ENCODE results near the gene ANXA7. TPM values are rescaled to one million over a fixed set of nuclear protein-coding genes. Genes with fewer than 3 reads are reported as not detected.
A peak's percentile ranks its signal among the peaks of the same experiment; 100 is the strongest.

Gene ANXA7
- total RNA-seq, 2 donors from 2014 or later, result 98.9 to 117 TPM

DNA sequence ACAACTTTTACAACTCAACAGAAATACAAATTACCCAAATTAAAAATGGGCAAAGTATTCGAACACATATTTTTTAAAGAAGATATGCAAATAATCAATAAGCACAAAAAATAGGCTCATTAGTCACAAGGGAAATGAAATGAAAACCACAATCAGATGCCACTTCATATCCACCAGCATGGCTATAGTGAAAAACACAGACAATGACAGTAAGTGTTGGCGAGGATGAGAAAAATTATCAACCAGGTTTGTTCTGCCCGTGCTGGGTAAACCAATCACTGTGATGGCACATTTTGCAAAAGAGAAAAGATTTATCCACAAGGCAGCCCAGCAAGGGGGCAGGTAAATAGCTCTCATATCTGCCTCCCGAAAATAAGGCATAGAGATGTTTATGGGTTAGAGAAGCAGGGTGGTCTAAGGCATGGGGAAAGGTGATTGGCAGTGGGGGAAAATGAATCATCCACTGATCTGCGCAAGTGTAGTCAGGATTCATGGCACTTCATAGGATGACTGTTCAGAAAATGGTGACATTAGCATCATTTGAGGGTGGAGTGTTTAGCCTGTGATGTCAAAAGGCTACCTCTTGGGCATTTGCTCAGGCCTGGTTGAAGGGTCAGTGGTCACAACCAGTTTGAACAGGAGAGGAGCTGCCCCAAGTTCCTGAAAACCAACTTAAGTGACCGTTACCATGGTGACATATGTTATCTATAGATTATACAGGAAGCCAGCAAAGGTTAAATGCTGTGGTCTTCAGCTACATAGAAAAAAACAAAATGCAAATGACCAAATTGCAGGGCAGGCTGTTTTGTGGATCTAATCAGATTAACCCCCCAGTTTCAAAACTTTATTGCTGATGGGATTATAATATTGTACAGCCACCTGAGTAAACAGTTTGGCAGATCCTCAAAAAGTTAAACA lies 47.2 kb downstream of the ANXA7 start:
- H3K9me3 ChIP-seq, result no peaks in the 10 kb centered on the region
- 95% methylated on average over 6 of the region's 6 CpGs for WGBS
- H3K36me3 ChIP-seq, result no peaks in the 10 kb centered on the region
- no peak for TF ChIP-seq POLR2A (IDR thresholded peaks at IDR 0.05)
- TF ChIP-seq CTCF (IDR thresholded peaks at IDR 0.05), result no peak
- TF ChIP-seq POLR2AphosphoS5 (IDR thresholded peaks at IDR 0.05), result no peak
- H3K4me3 ChIP-seq, result no peak overlapping the region
- H3K27ac ChIP-seq, result no peak overlapping the region
- H3K4me1 ChIP-seq (replicated peaks), result no peaks in the 10 kb centered on the region
- DNase-seq (ENCODE audit: low spot score), result no peak
- no peaks in the 10 kb centered on the region for H3K27me3 ChIP-seq (replicated peaks; ENCODE audit: insufficient read depth)
- intact Hi-C loops (cut with DNase I), result no loop called here

- Histone ChIP-seq H3K9me3 (no peaks in the 10 kb centered on the region), H3K27ac (no peak overlapping the region), H3K4me1 (replicated peaks) (no peaks in the 10 kb centered on the region), H3K36me3 (no peaks in the 10 kb centered on the region), H3K4me3 (no peak overlapping the region), H3K27me3 (replicated peaks; ENCODE audit: insufficient read depth) (no peaks in the 10 kb centered on the region)
- 96% methylated on average over 3 of the region's 3 CpGs for WGBS
- intact Hi-C loops (cut with DNase I), result no loop called here
- TF ChIP-seq CTCF (IDR thresholded peaks at IDR 0.05) (no peak), POLR2AphosphoS5 (IDR thresholded peaks at IDR 0.05) (no peak), POLR2A (IDR thresholded peaks at IDR 0.05) (no peak)
- DNase-seq (ENCODE audit: low spot score), result no peak
Measured at GRCh38 chr10:73364964-73365363, 48.9 kb downstream of the ANXA7 start.

DNA sequence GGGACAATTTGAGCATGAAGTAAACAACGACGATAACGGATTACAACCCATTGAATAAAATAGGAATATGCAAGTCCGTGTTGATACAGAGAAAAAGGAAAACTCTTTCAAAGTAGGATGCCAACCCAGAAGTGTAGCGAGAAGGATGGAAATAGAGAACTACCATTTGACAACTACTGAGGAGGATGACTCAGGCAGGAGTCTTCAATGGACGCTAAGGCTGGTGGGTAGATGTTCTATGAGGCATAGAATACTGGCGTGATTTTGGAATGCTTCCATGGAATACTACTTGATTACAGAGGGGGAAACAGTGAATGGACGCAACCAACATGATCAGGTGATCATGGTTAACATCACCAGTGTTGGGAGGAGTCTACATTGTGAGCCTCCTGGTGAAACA lies 54.4 kb downstream of the ANXA7 start:
- DNase-seq (ENCODE audit: low spot score), result no peak
- no peak for TF ChIP-seq POLR2AphosphoS5 (IDR thresholded peaks at IDR 0.05)
- no peak for TF ChIP-seq POLR2A (IDR thresholded peaks at IDR 0.05)
- TF ChIP-seq CTCF (IDR thresholded peaks at IDR 0.05), result no peak
- H3K27ac ChIP-seq, result no peak overlapping the region
- H3K4me1 ChIP-seq (replicated peaks), result no peaks in the 10 kb centered on the region
- intact Hi-C loops (cut with DNase I), result no loop called here
- H3K9me3 ChIP-seq, result no peaks in the 10 kb centered on the region
- H3K36me3 ChIP-seq, result no peaks in the 10 kb centered on the region
- no peak overlapping the region for H3K4me3 ChIP-seq
- H3K27me3 ChIP-seq (replicated peaks; ENCODE audit: insufficient read depth), result no peaks in the 10 kb centered on the region
- 72% methylated on average over 8 of the region's 8 CpGs for WGBS

DNA sequence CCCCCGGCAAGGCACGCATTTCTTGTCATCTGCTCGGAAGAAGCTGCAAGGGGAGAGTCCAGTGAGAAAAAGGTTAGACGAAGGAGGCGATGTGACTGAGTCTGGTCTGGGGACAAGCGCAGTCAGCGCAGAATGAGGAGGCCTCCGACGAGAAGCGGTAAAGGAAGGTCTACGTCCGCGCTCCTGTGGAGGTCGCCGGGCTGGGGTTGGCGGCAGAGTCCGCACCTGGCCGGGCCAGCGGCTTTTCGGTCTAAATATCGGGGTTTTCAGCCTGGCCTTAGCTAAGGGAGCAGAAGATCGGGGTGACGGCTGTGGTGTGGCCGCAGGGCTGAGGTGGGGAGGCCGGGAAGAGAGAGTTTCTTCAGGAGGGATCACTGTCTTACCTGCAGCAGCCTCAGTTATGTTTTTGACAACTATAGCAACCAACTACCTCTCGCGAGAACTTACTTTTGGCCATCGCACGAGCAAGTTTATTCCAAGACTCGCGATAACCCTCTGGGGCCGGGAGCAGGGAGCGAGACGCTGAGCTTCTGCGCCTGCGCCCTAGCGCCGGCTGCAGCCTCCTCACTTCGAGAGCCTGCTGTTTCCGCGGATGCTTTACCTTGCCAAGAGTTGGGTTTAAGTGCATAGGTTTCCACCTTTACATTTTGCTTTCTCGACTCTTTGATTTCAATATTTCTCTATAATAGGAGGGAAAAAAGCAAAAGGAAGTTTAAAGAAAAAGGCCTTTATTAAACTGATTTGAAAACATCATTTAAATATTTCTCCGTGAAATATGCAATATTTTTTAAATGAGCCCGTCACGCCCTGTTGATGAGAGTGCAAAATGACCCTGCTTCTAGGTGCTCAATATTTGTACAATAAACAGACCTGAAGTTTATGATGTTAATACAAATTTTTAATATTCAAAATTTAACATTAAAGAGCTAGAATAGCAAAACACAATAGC lies 55.3 kb downstream of the ANXA7 start, which contains the start of gene CFAP70:
CFAP70 (minus strand) TSS at position 534 of the 949 bp plus-strand sequence. CDS start 4,068 bp downstream, outside the sequence.
- WGBS, result 1% methylated on average over 44 of the region's 45 CpGs
- peak; percentile 93 for DNase-seq (ENCODE audit: low spot score)
- no peaks in the 10 kb centered on the region for H3K9me3 ChIP-seq
- intact Hi-C loops (cut with DNase I), result no loop called here
- TF ChIP-seq POLR2AphosphoS5 (IDR thresholded peaks at IDR 0.05) (peak; percentile 90), POLR2A (IDR thresholded peaks at IDR 0.05) (peak; percentile 28), CTCF (IDR thresholded peaks at IDR 0.05) (peak in 1 of 4 experiments; percentile 7)
- peak within 1 kb of the TSS; percentile 57 to 61 for H3K4me3 ChIP-seq
- H3K27me3 ChIP-seq (replicated peaks; ENCODE audit: insufficient read depth), result no peaks in the 10 kb centered on the region
- peak within 1 kb of the TSS; percentile 63 to 72 for H3K27ac ChIP-seq
- H3K36me3 ChIP-seq, result no peaks in the 10 kb centered on the region
- no peaks in the 10 kb centered on the region for H3K4me1 ChIP-seq (replicated peaks)
